ENCODE data around the gene ENTPD7.
"Not testable (repeated sequence)": the region's sequence is repeated elsewhere in the genome, so short reads cannot be mapped to it uniquely, and the experiment has no call there.

The ENTPD7 gene

DNA sequence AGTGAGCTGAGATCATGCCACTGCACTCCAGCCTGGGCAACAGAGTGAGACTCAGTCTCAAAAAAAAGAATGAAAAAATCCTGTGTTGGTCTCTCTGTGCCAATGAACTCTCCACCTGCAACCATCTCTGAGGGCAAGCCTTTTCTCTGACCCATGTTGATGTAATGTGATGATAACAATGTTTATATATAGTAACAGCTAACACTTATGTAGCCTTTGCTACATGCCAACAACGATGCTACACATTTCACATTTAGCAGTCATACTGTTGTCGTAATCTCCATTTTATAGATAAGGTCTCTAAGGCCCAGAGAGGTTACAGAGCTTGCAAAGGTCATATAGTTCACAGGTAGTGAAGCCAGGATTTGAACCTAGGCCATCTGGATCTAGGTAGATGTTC is 61.1 kb downstream of the ENTPD7 start:
- Mint-ChIP-seq H3K27me3 (ENCODE audit: low read depth, poor library complexity) (peaks cover 3% of the 10 kb centered on the region), H3K4me1 (no peaks in the 10 kb centered on the region), H3K4me3 (no peak overlapping the region), H3K9me3 (no peaks in the 10 kb centered on the region), H3K27ac (no peak overlapping the region), H3K36me3 (ENCODE audit: low read depth) (peaks cover 68% of the 10 kb centered on the region)
- no peak for DNase-seq
- TF ChIP-seq, protein P1, sequence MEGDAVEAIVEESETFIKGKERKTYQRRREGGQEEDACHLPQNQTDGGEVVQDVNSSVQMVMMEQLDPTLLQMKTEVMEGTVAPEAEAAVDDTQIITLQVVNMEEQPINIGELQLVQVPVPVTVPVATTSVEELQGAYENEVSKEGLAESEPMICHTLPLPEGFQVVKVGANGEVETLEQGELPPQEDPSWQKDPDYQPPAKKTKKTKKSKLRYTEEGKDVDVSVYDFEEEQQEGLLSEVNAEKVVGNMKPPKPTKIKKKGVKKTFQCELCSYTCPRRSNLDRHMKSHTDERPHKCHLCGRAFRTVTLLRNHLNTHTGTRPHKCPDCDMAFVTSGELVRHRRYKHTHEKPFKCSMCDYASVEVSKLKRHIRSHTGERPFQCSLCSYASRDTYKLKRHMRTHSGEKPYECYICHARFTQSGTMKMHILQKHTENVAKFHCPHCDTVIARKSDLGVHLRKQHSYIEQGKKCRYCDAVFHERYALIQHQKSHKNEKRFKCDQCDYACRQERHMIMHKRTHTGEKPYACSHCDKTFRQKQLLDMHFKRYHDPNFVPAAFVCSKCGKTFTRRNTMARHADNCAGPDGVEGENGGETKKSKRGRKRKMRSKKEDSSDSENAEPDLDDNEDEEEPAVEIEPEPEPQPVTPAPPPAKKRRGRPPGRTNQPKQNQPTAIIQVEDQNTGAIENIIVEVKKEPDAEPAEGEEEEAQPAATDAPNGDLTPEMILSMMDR (IDR thresholded peaks at IDR 0.05) = no peak

DNA sequence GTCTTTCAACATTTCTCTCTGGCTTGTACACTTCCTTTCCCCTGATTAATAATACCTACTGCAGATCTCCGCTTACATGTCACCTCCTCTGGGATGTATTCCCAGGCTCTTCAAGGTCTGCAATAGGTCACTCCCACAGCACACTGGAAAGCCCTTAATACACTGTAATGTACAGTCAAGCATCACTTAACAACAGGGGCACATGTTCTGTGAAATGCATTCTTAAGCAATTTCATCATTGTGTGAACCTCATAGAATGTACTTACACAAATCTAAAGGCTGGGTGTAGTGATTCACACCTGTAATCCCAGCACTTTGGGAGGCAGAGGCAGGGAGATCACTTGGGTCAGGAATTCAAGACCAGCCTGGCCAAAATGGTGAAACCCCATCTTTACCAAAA is 70.7 kb downstream of the ENTPD7 start:
- TF ChIP-seq, protein P1 (IDR thresholded peaks at IDR 0.05) = no peak
- H3K4me1 Mint-ChIP-seq = peaks cover 21% of the 10 kb centered on the region
- no peak overlapping the region for H3K4me3 Mint-ChIP-seq
- H3K9me3 Mint-ChIP-seq = no peaks in the 10 kb centered on the region
- H3K27me3 Mint-ChIP-seq (ENCODE audit: low read depth, poor library complexity) = peaks cover 4% of the 10 kb centered on the region
- H3K36me3 Mint-ChIP-seq (ENCODE audit: low read depth) = peaks cover 22% of the 10 kb centered on the region
- no peak for DNase-seq
- H3K27ac Mint-ChIP-seq = peak overlapping the region; percentile 3

DNA sequence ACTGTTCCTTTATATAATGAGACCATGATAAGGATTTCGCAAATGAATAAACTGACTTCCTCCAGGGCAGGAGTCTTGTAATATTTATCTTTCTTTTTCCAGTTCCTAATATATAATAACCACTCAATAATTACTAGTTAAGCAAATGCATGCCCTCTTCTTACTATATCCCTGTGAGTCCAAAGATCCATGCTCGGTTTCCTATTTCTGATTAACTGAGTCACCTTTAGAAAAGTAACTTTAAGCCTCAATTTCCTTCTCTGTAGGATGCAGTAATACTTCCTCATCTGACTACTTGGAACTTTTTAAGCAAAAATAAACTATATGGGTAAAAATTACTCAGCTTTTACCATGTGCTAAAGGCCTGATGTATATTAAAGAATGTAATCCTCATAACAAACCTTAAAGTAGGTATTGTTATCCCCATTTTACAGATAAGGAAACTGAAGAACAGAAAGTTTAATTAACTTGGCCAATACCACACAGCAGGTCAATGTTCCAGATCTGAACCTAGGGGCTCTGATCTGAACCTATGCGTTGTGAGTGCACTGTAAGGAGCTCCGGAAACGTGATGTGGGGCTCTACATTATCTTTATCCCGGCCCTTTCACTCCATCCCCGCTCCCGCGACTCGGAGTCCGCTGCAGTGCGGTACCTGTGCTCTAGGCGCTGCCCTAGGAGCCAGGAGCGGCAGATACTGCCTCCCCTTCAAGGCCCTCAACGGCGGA is 72.2 kb downstream of the ENTPD7 start:
- H3K36me3 Mint-ChIP-seq (ENCODE audit: low read depth) = peaks cover 25% of the 10 kb centered on the region
- peak overlapping the region; percentile 99 for H3K4me3 Mint-ChIP-seq
- peaks cover 21% of the 10 kb centered on the region for H3K4me1 Mint-ChIP-seq
- DNase-seq = no peak
- H3K27me3 Mint-ChIP-seq (ENCODE audit: low read depth, poor library complexity) = peaks cover 4% of the 10 kb centered on the region
- TF ChIP-seq, protein P1 (IDR thresholded peaks at IDR 0.05) = no peak
- peak overlapping the region; percentile 100 for H3K27ac Mint-ChIP-seq
- no peaks in the 10 kb centered on the region for H3K9me3 Mint-ChIP-seq

DNA sequence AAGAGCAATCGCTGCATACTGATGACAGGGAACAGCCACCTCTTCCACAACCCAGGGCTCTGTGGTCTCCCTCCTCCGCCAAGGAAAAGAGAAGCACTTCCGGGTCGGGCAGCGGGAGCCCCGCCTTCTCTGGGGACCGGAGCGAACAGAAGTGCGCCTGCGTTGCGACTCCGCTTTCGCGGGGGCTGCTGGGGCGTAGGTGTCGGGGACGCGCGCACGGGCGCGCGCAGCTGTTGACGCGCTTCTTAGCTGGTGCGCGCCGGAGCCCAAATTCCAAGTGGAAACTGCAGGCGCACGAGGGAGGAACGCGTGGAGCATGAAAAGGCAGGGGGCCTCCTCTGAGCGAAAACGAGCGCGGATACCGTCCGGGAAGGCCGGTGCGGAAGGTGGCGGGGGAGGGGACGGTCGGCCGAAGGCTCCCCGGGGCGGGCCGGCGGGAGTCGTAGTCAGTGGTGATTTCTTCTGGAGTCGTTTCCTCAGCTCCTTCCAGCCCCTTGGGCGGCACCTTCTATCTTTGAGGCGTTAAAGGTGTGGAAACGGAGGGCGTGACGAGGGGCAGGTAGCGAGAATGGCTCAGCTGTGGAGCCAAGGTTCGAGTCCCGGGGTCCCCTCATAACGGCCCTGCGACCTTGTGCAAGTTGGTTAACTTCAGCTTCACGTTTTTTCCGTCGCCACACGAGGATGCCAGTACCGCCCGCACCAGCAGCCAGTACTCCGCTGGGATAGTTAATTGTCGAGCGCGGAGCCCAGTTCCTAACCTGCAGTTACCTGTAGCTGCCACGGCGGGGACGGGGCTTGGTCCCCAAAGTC is 72.9 kb downstream of the ENTPD7 start, which contains the start of the genes COX15 and CUTC:
COX15 (minus strand) TSS at position 95 of the 810 bp plus-strand sequence; CDS start at position 17, 78 bp downstream.
CUTC (plus strand) TSS at position 202 of the 810 bp plus-strand sequence; CDS start at position 317, 115 bp downstream.
- H3K4me1 Mint-ChIP-seq = peaks cover 21% of the 10 kb centered on the region
- H3K27ac Mint-ChIP-seq = peak within 1 kb of the TSS; percentile 100
- H3K36me3 Mint-ChIP-seq (ENCODE audit: low read depth) = peaks cover 32% of the 10 kb centered on the region
- no peaks in the 10 kb centered on the region for H3K9me3 Mint-ChIP-seq
- TF ChIP-seq, protein P1 (IDR thresholded peaks at IDR 0.05) = peak; percentile 43
- H3K4me3 Mint-ChIP-seq = peak within 1 kb of the TSS; percentile 99
- peak; percentile 97 for DNase-seq
- H3K27me3 Mint-ChIP-seq (ENCODE audit: low read depth, poor library complexity) = peaks cover 4% of the 10 kb centered on the region

DNA sequence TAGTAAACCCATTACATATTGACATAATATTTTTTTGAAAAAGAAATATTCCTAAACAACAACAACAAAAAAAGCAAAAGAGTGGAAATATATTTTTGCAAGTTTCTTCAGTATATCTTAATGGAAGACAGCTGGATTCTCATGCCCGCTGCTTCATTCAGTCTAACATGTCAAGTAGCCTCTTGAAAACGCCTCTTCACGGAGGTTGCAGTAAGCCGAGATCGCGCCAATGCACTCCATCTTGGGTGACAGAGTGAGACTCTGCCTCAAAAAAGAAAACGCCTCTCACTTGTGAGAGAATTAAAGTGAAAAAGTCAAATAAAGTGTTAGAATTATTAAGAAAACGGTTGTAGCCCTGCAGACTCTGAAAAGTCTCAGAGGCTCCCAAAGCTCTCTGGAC is 74.1 kb downstream of the ENTPD7 start:
- no peaks in the 10 kb centered on the region for H3K9me3 Mint-ChIP-seq
- peaks cover 4% of the 10 kb centered on the region for H3K27me3 Mint-ChIP-seq (ENCODE audit: low read depth, poor library complexity)
- no peak overlapping the region for H3K27ac Mint-ChIP-seq
- TF ChIP-seq, protein P1 (IDR thresholded peaks at IDR 0.05) = no peak
- peak overlapping the region; percentile 81 for H3K4me3 Mint-ChIP-seq
- DNase-seq = no peak
- H3K4me1 Mint-ChIP-seq = peaks cover 21% of the 10 kb centered on the region
- peaks cover 36% of the 10 kb centered on the region for H3K36me3 Mint-ChIP-seq (ENCODE audit: low read depth)

DNA sequence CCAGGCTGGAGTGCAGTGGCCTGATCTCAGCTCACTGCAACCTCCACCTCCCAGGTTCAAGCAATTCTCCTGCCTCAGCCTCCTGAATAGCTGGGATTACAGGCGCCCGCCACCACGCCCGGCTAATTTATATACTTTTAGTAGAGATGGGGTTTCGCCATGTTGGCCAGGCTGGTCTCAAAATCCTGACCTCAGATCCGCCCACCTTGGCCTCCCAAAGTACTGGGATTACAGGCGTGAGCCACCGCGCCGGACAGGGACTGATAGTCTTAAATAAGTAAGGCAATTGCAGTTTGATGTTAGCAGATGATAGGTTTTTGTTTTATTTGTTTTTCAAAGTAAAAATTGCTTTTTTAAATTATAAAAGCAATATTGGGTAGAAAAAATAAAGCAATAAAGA is 74.8 kb downstream of the ENTPD7 start:
- not testable (repeated sequence) for DNase-seq; H3K27me3 Mint-ChIP-seq (ENCODE audit: low read depth, poor library complexity); H3K4me3 Mint-ChIP-seq; H3K9me3 Mint-ChIP-seq; H3K27ac Mint-ChIP-seq
- peaks cover 44% of the 10 kb centered on the region for H3K36me3 Mint-ChIP-seq (ENCODE audit: low read depth)
- H3K4me1 Mint-ChIP-seq = peaks cover 21% of the 10 kb centered on the region
